BJ (cell line): ENCODE measurements around the gene DNASE1L3. TPM values are rescaled to one million over a fixed set of nuclear protein-coding genes. Genes with fewer than 3 reads are reported as not detected.

Experiments
- CTCF ChIA-PET: fragments of 350-600 bp; formaldehyde crosslinking; extraction: SDS; loops from one replicate; lab custom pipeline; 2021; ENCODE audit warnings: antibody characterized with exemption, inconsistent platforms; lab: Yijun Ruan, JAX
- POLR2A ChIA-PET: fragments of 300-600 bp; sonication (Branson Sonifier 250); formaldehyde crosslinking; extraction: SDS; loops from one replicate; lab custom pipeline; 2021; ENCODE audit warnings: antibody characterized with exemption; lab: Charles Lee
- DNase-seq: peaks from one replicate; pipeline ENCODE4 v3.0.0-alpha.2; 2011; ENCODE audit warnings: low read depth
- H3K27me3 ChIP-seq: 2 replicates; pipeline ENCODE4 v1.6.0; 2011; ENCODE audit warnings: low read length; ENCODE audit not compliant: control insufficient read depth, insufficient read depth
- H3K36me3 ChIP-seq: 2 replicates; pipeline ENCODE4 v1.5.1; 2011; ENCODE audit warnings: low read length; ENCODE audit not compliant: control insufficient read depth, insufficient read depth
- H3K4me3 ChIP-seq: 2 replicates; pipeline ENCODE4 v1.5.1; 2011; ENCODE audit warnings: low read depth, mild to moderate bottlenecking, control low read depth, low read length
- polyA plus RNA-seq: library from polyadenylated mRNA; depleted of rRNA; stranded (reverse); fragments of >200 nt; gene quantifications from 2 replicates; pipeline ENCODE4 v1.2.3, GENCODE V29; 2011
- TF ChIP-seq, protein P1 (sequence below): IDR thresholded peaks from 2 replicates; pipeline ENCODE4 v1.5.1; 2011; ENCODE audit warnings: low read depth, mild to moderate bottlenecking, control low read depth, inconsistent platforms, low read length, moderate library complexity; ENCODE audit not compliant: insufficient read depth

The DNASE1L3 gene
- polyA plus RNA-seq, 1 experiment = not detected

DNA sequence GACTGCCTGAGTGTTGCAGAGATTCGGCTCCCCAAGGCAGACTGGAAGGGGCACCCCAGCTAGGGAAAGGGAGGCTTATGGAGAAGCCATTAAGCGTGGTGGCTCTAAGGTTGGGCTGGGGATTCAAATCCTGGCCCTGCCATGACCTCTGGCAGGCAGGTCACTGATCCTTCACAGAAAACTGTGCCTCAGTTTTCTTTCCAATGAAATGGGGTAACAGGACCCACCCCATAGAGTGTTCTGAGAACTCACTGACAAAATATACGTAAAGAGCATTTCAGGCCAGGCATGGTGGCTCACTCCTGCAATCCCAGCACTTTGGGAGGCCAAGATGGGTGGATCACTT lies 34.6 kb downstream of the DNASE1L3 start:
- TF ChIP-seq, protein P1, sequence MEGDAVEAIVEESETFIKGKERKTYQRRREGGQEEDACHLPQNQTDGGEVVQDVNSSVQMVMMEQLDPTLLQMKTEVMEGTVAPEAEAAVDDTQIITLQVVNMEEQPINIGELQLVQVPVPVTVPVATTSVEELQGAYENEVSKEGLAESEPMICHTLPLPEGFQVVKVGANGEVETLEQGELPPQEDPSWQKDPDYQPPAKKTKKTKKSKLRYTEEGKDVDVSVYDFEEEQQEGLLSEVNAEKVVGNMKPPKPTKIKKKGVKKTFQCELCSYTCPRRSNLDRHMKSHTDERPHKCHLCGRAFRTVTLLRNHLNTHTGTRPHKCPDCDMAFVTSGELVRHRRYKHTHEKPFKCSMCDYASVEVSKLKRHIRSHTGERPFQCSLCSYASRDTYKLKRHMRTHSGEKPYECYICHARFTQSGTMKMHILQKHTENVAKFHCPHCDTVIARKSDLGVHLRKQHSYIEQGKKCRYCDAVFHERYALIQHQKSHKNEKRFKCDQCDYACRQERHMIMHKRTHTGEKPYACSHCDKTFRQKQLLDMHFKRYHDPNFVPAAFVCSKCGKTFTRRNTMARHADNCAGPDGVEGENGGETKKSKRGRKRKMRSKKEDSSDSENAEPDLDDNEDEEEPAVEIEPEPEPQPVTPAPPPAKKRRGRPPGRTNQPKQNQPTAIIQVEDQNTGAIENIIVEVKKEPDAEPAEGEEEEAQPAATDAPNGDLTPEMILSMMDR = no peak
- H3K27me3 ChIP-seq = no peaks in the 10 kb centered on the region; the same call in 1 of the 2 replicates
- peaks cover 3% of the 10 kb centered on the region; the same call in 1 of the 2 replicates for H3K36me3 ChIP-seq
- DNase-seq = no peak
- H3K4me3 ChIP-seq = no peak overlapping the region
- ChIA-PET POLR2A (no interaction called here), CTCF (interaction anchor here (0.8 to 6.6 kb wide), 4 partner anchors 9 to 124 kb away, joined by 3 to 65 read pairs (median 5); no protein-coding TSS in a partner anchor)

DNA sequence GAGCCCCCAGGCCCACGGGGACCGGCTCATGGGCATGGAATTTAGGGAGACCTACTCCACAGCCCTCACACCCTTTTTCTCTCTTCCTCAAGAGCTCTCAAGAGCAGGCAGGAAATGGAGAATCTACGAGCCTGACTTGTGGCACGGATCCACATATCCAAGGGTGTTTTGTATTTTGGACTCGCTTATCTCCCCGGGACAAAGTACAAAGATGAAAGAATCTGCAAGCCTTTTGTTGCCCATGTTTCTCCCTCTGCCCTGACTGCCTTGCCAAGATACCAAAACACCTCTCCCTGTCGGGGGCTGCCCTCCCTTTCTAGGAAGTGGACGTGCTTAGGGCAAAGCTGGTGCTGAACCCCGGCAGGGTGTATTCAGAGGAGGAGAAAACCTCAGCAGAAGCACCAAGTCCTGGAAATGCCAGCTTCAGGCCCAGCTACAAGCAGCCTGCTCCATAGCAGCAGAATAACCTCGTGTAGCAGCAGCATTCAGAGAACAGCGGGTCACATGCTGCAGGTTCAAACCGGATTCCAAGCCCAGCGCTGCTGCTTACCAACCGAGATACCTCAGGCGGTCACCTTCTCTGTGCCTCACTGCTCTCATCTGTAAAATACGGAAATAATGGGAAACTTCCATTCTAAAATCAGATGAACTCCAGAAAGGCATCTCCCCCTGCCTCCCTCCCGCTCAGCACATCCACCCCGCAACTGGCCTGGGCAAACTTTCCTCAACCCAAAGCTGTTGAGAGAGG lies 35.2 kb downstream of the DNASE1L3 start:
- no peak for DNase-seq
- POLR2A ChIA-PET = no interaction called here
- Histone ChIP-seq H3K4me3 (no peak overlapping the region), H3K36me3 (peaks cover 5% of the 10 kb centered on the region; the same call in 1 of the 2 replicates), H3K27me3 (no peaks in the 10 kb centered on the region)
- CTCF ChIA-PET = interaction anchor here (0.8 to 6.6 kb wide), 4 partner anchors 9 to 124 kb away, joined by 3 to 65 read pairs (median 5); no protein-coding TSS in a partner anchor
- TF ChIP-seq, protein P1 = no peak

DNA sequence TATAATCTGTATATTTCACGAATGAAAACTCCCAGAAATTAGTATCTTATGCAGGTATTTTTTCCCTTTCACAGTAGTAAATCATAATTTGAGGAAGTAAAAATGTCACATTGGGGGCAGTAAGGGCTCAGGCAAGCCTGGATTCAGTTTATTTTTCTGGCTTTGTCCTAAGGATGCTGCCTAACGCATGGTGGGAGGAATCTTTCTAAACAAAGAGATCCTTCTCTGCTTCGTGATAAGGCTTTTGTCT lies 35.7 kb downstream of the DNASE1L3 start:
- Histone ChIP-seq H3K36me3 (peaks cover 9% of the 10 kb centered on the region), H3K4me3 (no peak overlapping the region), H3K27me3 (no peaks in the 10 kb centered on the region)
- ChIA-PET CTCF (interaction anchor here (1.0 to 6.6 kb wide), 2 partner anchors 8 to 17 kb away, joined by 3 to 65 read pairs; no protein-coding TSS in a partner anchor), POLR2A (no interaction called here)
- DNase-seq = no peak
- TF ChIP-seq, protein P1 = no peak

DNA sequence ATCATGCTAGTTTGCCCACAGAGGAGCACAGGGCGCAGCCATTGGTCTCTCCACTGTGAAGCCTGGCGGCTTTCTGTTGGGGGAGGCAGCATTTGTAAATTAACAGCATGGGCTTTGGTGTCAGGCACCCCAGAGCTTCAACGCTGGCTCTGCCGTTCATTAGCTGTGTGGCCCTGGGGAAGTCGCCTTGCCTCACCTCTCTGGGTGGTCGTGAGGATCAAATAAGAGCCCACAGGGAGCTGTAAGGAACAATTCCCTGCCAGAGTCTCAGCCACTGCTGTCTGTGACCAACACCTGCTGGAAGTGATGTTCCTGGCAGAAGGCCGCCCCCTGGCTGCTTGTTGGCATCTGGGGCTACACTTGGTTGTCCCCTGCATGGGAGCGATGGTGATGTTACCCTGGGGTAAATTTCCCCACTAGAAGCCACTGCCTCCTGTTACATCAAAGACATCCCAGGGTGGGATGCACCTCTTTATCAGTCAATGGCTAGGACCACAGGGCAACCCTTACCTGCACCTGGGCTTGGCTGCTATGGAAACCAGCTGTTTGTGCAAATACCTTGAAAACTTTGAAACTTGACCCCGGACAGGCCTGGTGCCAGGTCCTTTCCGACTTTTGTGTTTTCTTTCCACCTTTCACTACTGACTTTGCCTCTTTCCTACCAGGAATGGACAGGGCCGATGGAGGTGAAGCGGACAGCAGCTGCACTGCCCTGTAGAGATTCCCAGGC lies 36.9 kb downstream of the DNASE1L3 start:
- CTCF ChIA-PET = interaction anchor here (1.0 to 1.6 kb wide), 6 partner anchors 14 to 308 kb away, joined by 3 to 6 read pairs (median 3); partner anchors contain the start of gene FLNB
- H3K36me3 ChIP-seq = peaks cover 12% of the 10 kb centered on the region
- DNase-seq = no peak

More for the DNA sequence above, 36.9 kb downstream of the DNASE1L3 start:
- Histone ChIP-seq H3K27me3 (no peaks in the 10 kb centered on the region), H3K4me3 (no peak overlapping the region)
- POLR2A ChIA-PET = no interaction called here
- TF ChIP-seq, protein P1 = peak; percentile 35
